Dermis microvascular lymphatic vessel endothelial cell (primary cell): ENCODE measurements around the gene SCARB1. TPM values are rescaled to one million over a fixed set of nuclear protein-coding genes. Genes with fewer than 3 reads are reported as not detected.

Experiments used
- DNase-seq, 2 donors: peaks; one replicate each; pipeline versions ENCODE4 v3.0.0 to v3.0.0-alpha.2; 2010; ENCODE audit warnings: low read depth in 2 of 2
- total RNA-seq: library from RNA; depleted of rRNA; stranded (reverse); fragments of >200 nt; gene quantifications from 2 replicates; pipeline ENCODE4 v1.2.1, GENCODE V29; 2014

SCARB1 gene
- total RNA-seq, 1 donor from 2014 or later, result 11.9 TPM

GRCh38 chr12:124822218-124822617 is 41.4 kb downstream of the SCARB1 start:
- no peak for DNase-seq

- DNase-seq, result no peak
Observed at GRCh38 chr12:124821252-124822200, 42.1 kb downstream of the SCARB1 start.

DNA sequence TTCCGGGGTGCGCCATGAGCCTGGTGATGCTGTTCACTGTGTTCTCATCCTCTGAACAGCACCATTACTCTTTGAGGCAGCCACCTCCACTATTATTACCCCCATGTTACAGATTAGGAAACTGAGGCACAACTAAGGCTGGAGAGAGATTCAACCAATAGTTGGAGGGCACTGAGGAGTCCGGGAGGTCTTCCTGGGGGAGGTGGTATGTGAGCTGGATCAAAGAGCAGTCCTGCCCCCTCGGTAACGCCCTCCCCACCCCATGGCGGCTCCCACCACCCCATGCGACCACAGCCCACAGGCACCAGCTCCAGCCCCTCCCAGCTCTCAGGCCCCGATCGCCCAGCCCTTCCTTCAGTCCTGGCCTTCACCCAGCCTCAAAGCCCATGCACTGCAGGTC is 43.5 kb downstream of the SCARB1 start:
- no peak for DNase-seq

- no peak for DNase-seq
Observed at GRCh38 chr12:124819525-124819924, 44.1 kb downstream of the SCARB1 start.

DNA sequence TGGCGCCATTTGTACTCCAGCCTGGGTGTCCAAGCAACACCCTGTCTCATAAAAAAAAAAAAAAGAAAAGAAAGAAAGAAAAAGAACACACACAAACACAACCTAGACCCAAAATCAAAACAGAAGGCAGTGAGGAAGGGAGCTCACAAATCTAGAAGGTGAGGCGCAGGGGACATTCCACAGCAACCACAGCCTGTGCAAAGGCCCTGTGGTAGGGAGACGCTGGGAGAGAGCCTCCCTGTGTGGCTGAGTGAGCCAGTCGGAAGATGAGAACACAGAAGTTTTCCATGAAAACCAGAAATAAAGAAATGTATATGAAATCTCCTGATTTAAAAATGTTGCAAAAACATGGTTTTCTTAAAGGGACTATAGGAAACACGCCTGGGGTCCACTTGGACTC is 44.6 kb downstream of the SCARB1 start:
- DNase-seq, result no peak

- DNase-seq, result no peak
Observed at GRCh38 chr12:124817076-124818000, 46.3 kb downstream of the SCARB1 start.

GRCh38 chr12:124816295-124816854 is 47.3 kb downstream of the SCARB1 start:
- no peak for DNase-seq

- DNase-seq, result no peak
Observed at GRCh38 chr12:124814741-124815613, 48.7 kb downstream of the SCARB1 start.

- DNase-seq, result no peak
Observed at GRCh38 chr12:124813782-124814181, 49.9 kb downstream of the SCARB1 start.

- no peak for DNase-seq
Observed at GRCh38 chr12:124812979-124813378, 50.7 kb downstream of the SCARB1 start.

DNA sequence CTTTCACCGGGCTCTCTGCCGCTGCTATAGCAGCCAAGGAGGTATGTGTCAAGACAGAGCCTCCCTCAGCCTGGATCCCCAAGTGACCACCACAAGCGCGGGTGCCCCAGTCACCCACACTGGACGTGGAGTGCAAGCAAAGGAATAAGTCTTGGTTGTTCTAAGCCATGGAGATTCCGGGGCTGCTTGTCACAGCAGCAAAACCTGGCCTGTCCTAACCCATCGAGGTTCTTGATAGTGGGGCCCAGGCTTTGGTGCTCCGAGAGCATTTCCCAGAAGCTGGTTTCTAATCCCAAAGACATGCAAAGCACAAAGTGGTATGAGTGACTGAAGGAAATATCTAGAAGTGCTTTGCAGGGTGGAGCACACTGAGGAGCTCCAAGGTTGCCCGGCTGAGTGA is 51.3 kb downstream of the SCARB1 start:
- DNase-seq, result no peak

- DNase-seq, result no peak
Observed at GRCh38 chr12:124811633-124812032, 52.0 kb downstream of the SCARB1 start.

GRCh38 chr12:124809878-124810277 is 53.8 kb downstream of the SCARB1 start:
- no peak for DNase-seq

GRCh38 chr12:124809391-124809790 is 54.3 kb downstream of the SCARB1 start:
- no peak for DNase-seq

GRCh38 chr12:124808272-124808671 is 55.4 kb downstream of the SCARB1 start:
- no peak for DNase-seq

- no peak for DNase-seq
Observed at GRCh38 chr12:124805876-124806668, 57.6 kb downstream of the SCARB1 start.

DNA sequence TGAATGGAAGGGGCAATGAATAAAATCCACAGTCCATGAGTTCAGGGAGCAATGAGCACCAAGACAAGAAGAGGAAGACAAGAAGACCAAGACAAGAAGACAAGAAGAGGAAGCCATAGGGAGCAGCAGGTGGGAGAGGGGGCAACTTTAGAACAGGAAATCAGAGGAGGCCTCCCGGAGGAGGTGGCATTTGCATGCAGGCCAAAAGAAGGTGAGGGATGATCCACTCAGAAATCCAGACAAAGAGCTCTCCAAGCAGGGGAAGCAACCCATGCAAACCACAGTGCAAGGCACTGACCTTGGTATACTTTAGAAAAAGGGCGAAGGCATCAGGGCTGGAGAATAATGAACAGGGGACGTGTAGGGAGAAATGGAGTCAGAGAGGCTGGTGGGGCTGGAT is 58.6 kb downstream of the SCARB1 start:
- no peak for DNase-seq

DNA sequence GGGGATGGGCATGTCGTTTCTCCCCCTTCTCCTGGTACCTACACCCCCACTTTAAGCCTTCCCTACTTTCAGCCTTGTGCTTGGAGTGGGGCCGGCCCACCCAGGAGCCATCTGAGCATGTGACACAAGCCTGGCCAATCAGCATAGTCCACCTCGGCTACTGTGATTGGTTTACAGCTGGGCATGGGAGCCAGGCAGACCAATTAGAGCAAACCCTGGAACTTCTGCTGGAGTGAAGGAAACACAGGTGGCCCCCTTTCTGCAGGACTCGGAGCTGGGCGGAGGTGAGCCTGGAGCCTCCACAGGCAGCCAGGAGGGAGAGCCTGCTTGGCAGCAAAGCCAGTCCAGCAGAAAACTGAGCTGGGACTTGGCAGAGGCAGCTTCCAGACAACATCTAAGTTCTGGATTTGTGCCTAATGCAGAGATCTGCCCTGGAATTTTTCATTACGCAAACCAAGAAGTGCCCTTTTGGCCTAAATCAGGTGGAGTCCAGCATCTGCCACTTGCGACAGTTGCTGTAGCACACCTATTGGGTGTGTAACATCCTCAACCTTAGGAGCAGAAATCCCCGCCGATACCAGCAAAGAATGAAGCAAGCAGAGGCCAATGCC is 59.5 kb downstream of the SCARB1 start:
- DNase-seq, result peak in 1 of 2 donors; percentile 25

GRCh38 chr12:124802361-124802760 is 61.3 kb downstream of the SCARB1 start:
- no peak for DNase-seq

GRCh38 chr12:124800506-124800905 is 63.2 kb downstream of the SCARB1 start:
- DNase-seq, result no peak
